GM12878 (cell line): ENCODE measurements around the gene MAPKAPK2.

Source experiments
- BHLHE40 ChIP-seq, 2 experiments: fragments of 450-650 bp in 1 of 2; IDR thresholded peaks; 2 replicates each; pipeline ENCODE4 v1.6.1; 2011 to 2017; ENCODE audit warnings: low read depth in 2 of 2, borderline replicate concordance in 1 of 2, improper control_type of control experiment in 1 of 2, low read length in 1 of 2, mild to moderate bottlenecking in 1 of 2
- BMI1 ChIP-seq: fragments of 450-650 bp; IDR thresholded peaks from 2 replicates; pipeline ENCODE4 v1.6.1; 2016; ENCODE audit warnings: mild to moderate bottlenecking, moderate library complexity, borderline replicate concordance
- CREM ChIP-seq: IDR thresholded peaks from 2 replicates; pipeline ENCODE4 v1.6.1; 2014; ENCODE audit warnings: antibody characterized with exemption, low read depth
- POLR2A ChIP-seq: IDR thresholded peaks from 2 replicates; pipeline ENCODE4 v1.6.1; 2011; ENCODE audit warnings: low read depth, mild to moderate bottlenecking, low read length
- TF ChIP-seq, protein P1 (sequence below), 3 experiments: IDR thresholded peaks in 2 of 3; conservative IDR thresholded peaks in 1 of 3; 2 replicates each; pipeline ENCODE4 v1.5.1; 2011; ENCODE audit warnings: low read depth in 3 of 3, low read length in 3 of 3, mild to moderate bottlenecking in 3 of 3, control low read depth in 2 of 3, moderate library complexity in 2 of 3, inconsistent platforms in 1 of 3, mixed read lengths in 1 of 3; ENCODE audit not compliant: control insufficient read depth in 2 of 3, insufficient read depth in 1 of 3; ENCODE audit errors: extremely low read depth in 1 of 3
- TF ChIP-seq, protein P2 (sequence below): IDR thresholded peaks from 2 replicates; pipeline ENCODE4 v1.6.1; 2012; ENCODE audit warnings: low read depth, low read length, improper control_type of control experiment

DNA sequence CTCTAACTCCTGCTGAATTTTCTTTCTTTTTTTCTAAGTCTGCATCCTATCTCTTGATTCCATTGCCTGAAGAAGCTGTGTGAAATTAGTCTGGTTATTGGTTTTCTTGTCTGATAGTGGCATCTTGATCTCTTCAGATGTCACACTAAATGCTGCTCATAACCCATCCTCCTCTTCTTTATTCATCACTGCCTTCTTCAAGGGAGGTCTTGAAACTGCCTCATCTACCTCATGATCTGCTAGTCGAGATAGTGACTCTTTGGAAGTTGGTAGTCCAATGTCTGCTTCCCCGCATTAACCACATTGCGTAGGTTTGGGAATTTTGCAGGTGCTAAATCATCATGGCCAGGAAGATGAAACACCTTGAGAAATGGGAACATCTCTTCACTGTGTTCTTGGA lies 33.7 kb upstream of the MAPKAPK2 start:
- TF ChIP-seq CREM (no peak), BHLHE40 (IDR thresholded peaks at IDR 0.05; ENCODE audit: borderline replicate concordance in 1 of 2, low read depth in 2 of 2, low read length in 1 of 2) (no peak), BMI1 (no peak), POLR2A (no peak)
- TF ChIP-seq, protein P1, sequence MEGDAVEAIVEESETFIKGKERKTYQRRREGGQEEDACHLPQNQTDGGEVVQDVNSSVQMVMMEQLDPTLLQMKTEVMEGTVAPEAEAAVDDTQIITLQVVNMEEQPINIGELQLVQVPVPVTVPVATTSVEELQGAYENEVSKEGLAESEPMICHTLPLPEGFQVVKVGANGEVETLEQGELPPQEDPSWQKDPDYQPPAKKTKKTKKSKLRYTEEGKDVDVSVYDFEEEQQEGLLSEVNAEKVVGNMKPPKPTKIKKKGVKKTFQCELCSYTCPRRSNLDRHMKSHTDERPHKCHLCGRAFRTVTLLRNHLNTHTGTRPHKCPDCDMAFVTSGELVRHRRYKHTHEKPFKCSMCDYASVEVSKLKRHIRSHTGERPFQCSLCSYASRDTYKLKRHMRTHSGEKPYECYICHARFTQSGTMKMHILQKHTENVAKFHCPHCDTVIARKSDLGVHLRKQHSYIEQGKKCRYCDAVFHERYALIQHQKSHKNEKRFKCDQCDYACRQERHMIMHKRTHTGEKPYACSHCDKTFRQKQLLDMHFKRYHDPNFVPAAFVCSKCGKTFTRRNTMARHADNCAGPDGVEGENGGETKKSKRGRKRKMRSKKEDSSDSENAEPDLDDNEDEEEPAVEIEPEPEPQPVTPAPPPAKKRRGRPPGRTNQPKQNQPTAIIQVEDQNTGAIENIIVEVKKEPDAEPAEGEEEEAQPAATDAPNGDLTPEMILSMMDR (IDR thresholded peaks at IDR 0.05 in 2 of 3, conservative IDR thresholded peaks at IDR 0.05 in 1 of 3; ENCODE audit: control insufficient read depth in 2 of 3, extremely low read depth in 1 of 3, insufficient read depth in 1 of 3, low read depth in 3 of 3, low read length in 3 of 3), result no peak
- TF ChIP-seq, protein P2, sequence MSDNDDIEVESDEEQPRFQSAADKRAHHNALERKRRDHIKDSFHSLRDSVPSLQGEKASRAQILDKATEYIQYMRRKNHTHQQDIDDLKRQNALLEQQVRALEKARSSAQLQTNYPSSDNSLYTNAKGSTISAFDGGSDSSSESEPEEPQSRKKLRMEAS, result no peak
